Measurements from ENCODE around the gene PGM1. TPM values are rescaled to one million over a fixed set of nuclear protein-coding genes. Genes with fewer than 3 reads are reported as not detected.

PGM1 gene
- total and polyA plus RNA-seq, 10 of the 15 experiments (the other 5 are each of a cell fraction or from before 2014, with no cell fraction given), result 22.5 to 72.6 (median 50.8) TPM

GRCh38 chr1:63705078-63705477, 111.9 kb downstream of the PGM1 start (continued):
- TF ChIP-seq NR2C2 (IDR thresholded peaks at IDR 0.05; ENCODE audit: borderline replicate concordance, control insufficient read depth, insufficient read length, low read depth) (no peak), GATAD2B (conservative IDR thresholded peaks at IDR 0.05; ENCODE audit: low read depth) (no peak), FOXK2 (IDR thresholded peaks at IDR 0.05) (no peak), CUX1 (IDR thresholded peaks at IDR 0.05; ENCODE audit: insufficient replicate concordance, low read depth, low read length) (no peak), NFXL1 (IDR thresholded peaks at IDR 0.05; ENCODE audit: borderline replicate concordance) (no peak), MXI1 (IDR thresholded peaks at IDR 0.05; ENCODE audit: low read depth, low read length) (no peak)

DNA sequence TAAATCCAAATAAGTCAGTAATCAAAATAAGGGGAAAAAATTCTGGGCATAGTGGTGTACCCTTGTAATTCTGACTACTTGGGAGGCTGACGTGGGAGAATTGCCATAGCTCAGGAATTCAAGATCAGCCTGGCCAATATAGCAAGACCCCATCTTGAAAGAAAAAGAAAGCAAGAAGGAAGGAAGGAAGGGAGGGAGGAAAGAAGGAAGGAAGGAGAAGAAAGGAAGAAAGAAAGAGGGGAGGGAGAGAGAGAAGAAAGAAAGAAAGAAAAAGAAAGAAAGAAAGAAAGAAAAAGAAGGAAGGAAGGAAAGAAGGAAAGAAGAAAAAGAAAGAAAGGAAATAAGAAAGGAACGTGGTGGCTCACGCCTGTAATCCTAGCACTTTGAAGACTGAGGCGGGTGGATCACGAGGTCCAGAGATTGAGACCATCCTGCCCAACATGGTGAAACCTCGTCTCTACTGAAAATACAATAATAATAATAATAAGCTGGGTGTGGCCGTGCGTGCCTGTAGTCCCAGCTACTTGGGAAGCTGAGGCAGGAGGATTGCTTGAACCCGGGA, 116.1 kb downstream of the PGM1 start:
- WGBS (ENCODE audit: insufficient coverage, insufficient replicate concordance, low lambda C conversion rate, missing lambda C conversion rate), result 41% methylated on average over 9 of the region's 9 CpGs
- intact Hi-C loops (cut with micrococcal nuclease; ENCODE audit: unreplicated experiment), result loop anchor here (5.0 kb wide), 1 partner anchor 792 kb away; no protein-coding TSS in a partner anchor
- TF ChIP-seq HCFC1 (IDR thresholded peaks at IDR 0.05; ENCODE audit: low read length) (no peak), CHD4 (IDR thresholded peaks at IDR 0.05) (no peak), CBFB (IDR thresholded peaks at IDR 0.05; ENCODE audit: low read depth) (no peak), GATAD2B (conservative IDR thresholded peaks at IDR 0.05; ENCODE audit: low read depth) (no peak), IRF4 (IDR thresholded peaks at IDR 0.05; ENCODE audit: low read depth, low read length) (no peak), POLR2AphosphoS5 (IDR thresholded peaks at IDR 0.05; ENCODE audit: low read length) (no peak), CTCF (IDR thresholded peaks at IDR 0.05 in 2 of 3, conservative IDR thresholded peaks at IDR 0.05 in 1 of 3; ENCODE audit: control insufficient read depth in 2 of 3, extremely low read depth in 1 of 3, insufficient read depth in 1 of 3, low read depth in 3 of 3, low read length in 3 of 3) (no peak), ATF7 (IDR thresholded peaks at IDR 0.05; ENCODE audit: low read depth) (no peak), IRF5 (IDR thresholded peaks at IDR 0.05; ENCODE audit: borderline replicate concordance) (no peak), TAF1 (IDR thresholded peaks at IDR 0.05; ENCODE audit: borderline replicate concordance, low read depth, low read length) (no peak)

More for the DNA sequence above, 116.1 kb downstream of the PGM1 start:
- no peaks in the 10 kb centered on the region for H3K36me3 ChIP-seq (ENCODE audit: control insufficient read depth in 2 of 2, insufficient read depth in 2 of 2, low read length in 1 of 2)
- ATAC-seq (no peak), DNase-seq (ENCODE audit: low read depth, low spot score) (no peak), FAIRE-seq (no peak)
- H3K79me2 ChIP-seq (ENCODE audit: control insufficient read depth, insufficient read depth, low read length), result no peaks in the 10 kb centered on the region
- no peaks in the 10 kb centered on the region for H3K9me3 ChIP-seq (replicated peaks; ENCODE audit: control insufficient read depth, insufficient read depth, low read length)
- H3K4me2 ChIP-seq (ENCODE audit: control insufficient read depth, insufficient read depth), result no peak overlapping the region
- H3K9ac ChIP-seq (ENCODE audit: control insufficient read depth, insufficient read depth, low read length), result no peak overlapping the region
- ChIA-PET SMC1A (ENCODE audit: uncharacterized antibody, unreplicated experiment) (interaction anchor here (0.7 kb wide), 1 partner anchor 325 kb away, joined by 3 read pairs; no protein-coding TSS in a partner anchor), CTCF (interaction anchor here (0.6 kb wide), 1 partner anchor 651 kb away, joined by 4 read pairs; no protein-coding TSS in a partner anchor), POLR2A (no interaction called here), RAD21 (ENCODE audit: unreplicated experiment) (no interaction called here)
- in situ Hi-C loops (cut with MboI), result no loop called here
- H4K20me1 ChIP-seq (ENCODE audit: control insufficient read depth, insufficient read depth), result no peaks in the 10 kb centered on the region
- H3K4me3 ChIP-seq, result no peak overlapping the region
- no peak overlapping the region for H3K27ac ChIP-seq (ENCODE audit: control insufficient read depth, insufficient read depth)
- H2AFZ ChIP-seq (ENCODE audit: control insufficient read depth, low read depth, low read length), result no peak overlapping the region
- BruUV-seq (replicated peaks), result no TSS peak
- H3K27me3 ChIP-seq (replicated peaks in 1 of 2; ENCODE audit: control insufficient read depth in 2 of 2, insufficient read depth in 2 of 2, low read length in 1 of 2), result no peaks in the 10 kb centered on the region; a peak in 1 of 4 replicates
- no peaks in the 10 kb centered on the region for H3K4me1 ChIP-seq (ENCODE audit: control insufficient read depth, insufficient read depth, low read length)

Data from GM12878 (cell line).